GM19023 (cell line): ENCODE results near the gene ANXA7.

ENCODE experiments used
- ATAC-seq: cut with Tn5 transposase; IDR thresholded peaks from one replicate; pipeline ENCODE4 v1.9.1; 2021; ENCODE audit warnings: mild to moderate bottlenecking, moderate library complexity; ENCODE audit not compliant: unreplicated experiment

The ANXA7 gene

DNA sequence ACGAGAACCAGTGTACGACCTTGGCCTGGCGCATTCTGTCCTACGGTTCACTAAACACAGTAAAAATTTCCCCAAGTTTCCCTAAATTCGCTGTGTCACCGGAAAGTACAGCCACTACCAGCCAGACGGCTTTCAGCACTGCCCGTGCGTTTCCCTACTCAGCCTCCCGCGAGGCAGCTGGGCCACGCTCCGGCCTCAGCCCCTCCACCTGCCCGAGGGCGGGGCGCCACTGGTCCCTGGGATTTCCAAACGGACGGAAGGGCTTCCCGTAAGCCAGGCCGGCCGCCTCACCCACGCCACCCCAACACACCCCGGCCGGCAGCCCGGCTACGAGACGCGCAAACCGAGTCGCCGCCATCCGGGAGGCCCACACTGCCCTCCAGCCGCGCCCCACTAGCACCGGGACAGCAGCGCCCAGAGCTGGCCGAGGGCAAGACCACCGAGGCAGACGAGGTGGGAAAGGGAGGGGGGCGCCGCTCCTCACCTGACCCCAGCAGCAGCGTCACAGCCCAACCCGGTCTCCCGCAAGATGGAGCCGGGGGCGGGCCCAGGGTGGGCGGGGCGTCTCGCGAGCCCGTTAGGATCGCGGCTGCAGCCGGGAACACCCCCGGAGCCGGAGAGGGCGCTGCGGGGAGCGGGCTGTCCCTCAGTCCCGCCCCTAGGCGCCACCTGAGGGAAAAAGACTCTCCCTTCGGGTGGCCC is at the start of gene ANXA7:
TSS of gene ANXA7 (minus strand) at position 531 of the 702 bp plus-strand sequence. CDS start 13,202 bp downstream, outside the sequence.
- peak; percentile 89 for ATAC-seq

DNA sequence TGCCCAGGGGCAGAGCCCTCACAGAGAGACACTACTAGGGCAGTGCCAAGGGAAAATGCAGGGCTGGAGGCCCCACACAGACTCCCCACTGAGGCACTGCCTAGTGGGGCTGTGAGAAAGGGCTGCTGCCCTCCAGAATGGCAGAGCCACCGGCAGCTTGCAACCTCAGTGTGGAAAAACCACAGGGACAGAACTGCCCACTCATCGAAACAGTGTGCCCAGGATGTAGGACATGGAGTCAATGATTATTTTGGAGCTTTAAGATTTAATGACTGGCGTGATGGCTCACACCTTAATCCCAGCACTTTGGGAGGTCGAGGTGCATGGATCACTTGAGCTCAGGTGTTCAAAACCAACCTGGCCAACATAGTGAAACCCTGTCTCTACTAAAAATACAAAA is 47.0 kb upstream of the ANXA7 start:
- ATAC-seq, result no peak

DNA sequence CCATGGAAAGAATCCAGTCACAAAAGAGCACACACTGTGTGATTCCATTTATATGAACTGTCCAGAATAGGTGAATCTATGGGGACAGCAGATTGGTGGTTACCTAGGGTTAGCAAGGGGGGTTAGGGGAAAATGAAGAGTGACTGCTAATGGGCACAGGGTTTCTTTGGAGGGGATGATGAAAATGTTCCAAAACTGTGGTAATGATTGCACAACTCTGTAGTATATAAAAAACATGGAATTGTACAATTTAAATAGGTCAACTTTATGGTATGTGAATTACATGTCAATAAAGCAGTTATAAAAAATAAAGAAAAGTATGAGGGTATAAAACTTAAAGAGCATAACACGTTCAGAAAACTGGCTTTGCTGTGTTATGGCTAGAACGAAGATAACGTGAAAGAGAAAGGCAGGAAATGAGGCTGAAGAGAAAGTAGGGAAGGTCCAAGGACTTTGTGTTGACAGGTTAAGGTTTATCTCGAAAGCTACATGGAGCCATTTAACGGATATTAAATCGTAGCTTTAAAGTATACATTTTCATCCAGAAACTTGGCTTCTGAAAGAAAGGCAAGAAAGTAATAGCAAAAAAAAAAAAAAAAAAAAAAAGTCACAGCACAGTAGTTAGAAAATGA is 45.9 kb upstream of the ANXA7 start:
- ATAC-seq, result no peak

DNA sequence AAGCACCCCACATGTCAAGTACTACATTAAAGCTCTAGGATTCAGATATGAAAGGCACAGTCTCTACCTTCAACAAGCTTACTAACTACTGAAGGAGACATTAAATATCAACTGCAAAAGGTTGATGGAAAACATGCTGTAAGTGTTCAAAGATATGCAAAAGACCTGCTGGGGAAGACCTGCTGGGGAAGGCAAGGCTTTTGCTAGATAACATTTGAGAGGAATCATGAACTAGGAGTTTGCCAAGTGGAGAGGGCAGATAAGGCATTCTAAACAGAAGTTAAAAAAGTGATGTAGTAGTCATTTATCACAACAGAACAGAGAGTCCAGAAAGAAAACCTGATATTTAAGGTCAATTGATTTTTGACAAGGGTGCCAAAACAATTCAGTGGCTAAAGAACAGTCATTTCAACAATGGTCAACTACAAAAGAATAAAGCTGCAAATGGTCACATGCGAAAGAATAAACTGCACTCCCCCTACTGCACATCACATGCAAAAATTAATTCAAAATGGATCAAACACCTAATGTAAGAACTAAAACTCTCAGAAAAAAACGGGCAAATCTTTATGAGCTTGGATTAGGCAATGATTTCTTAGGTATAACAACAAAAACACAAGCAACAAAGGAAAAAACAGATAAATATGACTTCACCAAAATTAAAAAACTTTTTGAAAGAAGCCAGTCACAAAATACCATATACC is 42.5 kb upstream of the ANXA7 start:
- ATAC-seq, result no peak

DNA sequence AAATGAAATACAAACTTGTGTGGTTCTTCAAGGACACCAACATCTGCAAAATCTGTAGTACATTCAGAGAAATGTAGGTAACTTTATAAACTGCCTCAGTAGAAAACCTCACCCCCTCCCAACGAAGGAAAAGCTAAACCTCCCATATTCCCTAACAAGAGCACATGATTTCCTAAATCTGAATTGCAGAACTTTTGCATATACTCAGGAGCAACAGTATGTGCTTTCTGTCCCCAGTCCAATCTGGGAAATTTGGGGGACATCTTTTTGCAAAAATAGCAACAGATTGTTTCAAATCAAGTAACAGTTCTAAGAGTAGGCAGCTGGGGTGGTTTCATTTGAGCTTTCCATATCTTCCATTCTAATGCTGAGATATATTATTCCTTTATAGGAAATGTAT is 35.3 kb upstream of the ANXA7 start:
- ATAC-seq, result no peak

DNA sequence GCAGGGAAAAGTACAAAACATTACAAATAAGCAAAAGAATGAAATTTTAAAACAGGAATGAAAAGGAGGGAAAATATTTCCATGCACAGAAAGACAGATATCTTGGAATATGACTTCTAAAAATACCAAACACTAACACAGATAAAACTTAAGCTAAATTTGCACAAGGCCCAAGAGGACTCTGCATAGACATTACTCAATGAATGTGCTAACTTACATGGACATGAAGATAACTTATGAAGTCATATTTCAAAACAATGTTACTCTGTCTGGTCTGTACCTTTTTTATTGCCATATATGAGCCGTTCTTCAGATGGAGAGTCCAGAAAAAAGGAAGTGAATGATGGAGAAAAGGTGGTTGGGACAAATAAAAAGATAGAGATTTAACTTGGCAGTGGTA is 34.5 kb upstream of the ANXA7 start:
- no peak for ATAC-seq

DNA sequence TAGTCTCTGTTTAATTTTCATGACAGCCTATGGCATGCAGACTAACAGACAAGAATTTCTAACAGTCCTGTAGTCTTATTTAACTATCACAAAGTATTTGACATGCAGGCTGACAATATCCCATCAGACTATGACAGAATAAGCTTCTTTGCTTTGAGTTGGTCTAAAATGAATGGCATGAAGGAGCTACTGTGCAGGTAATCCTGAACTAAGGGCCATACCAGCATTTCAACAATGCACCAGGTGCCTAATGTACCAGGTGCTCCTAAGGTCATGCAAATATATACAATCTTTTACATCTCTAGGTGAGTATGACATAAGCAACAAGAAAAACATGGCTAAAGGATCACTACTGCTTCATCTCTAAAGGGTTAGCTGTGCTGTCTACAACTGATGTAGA is 33.1 kb upstream of the ANXA7 start:
- no peak for ATAC-seq

DNA sequence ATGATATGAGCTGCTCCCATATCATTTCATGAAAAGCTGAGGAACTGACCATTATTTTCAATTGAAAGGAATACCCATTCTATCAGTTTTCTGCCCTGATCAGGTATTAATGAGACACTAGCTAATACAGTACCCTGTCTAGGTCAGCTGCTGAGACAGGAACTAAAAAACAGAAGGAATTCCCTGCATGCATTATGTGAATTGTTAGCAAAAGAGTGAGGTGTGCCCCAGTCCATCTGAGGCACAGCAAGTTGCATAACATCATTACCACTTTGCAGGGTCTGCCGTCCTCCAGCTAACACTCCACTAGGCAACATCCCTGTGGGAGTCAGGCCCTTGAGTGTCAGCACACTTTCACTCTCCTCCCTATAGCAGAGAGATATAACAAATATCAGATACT is 30.6 kb upstream of the ANXA7 start:
- no peak for ATAC-seq

DNA sequence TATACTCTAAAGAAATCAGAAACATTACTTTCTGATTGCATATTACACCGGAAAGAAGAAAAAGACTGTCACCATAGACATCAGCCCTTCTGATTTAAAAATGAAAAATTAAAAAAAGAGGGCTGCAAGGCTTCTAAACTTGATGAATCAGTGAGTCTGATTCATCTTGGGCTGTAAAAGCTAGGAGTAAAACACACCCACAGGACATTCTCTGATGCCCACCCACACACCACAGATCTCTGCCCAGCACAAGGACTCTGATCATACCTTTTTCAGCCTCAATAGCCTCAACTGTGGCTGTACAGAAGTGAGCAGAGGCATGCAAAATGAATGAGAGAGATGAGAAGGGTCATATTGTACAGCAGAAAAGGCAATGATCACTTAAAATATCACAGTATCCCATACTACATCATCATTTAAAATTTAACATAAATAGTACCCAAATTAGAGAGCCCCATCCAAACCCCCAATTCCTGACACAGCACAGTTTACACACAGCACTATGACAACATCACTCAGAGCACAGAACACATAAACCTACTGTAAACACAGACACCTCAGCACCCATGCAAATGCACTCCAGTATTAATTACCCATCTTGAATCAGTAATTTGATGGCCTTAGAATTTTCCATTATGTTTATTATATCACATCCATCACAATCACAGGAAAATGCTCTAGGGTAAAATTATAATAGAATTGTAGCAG is 25.9 kb upstream of the ANXA7 start:
- no peak for ATAC-seq

DNA sequence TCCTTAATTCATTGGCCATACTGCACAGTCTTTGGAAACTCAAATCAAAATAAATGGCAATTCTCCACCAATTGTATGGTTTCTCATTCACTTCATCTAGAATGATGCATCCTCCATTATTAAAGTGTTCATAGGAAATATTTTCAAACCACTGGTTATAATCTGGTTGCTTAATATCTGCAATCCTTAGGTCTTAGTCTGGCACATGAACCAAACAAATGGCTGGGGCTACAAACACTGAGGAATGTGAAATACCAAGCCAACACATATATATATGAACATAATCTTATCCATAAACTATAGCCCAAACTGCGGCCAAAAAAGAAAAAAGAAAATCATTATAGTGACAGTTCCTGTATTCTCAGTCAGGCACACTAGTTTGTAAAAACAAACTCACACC is 25.2 kb upstream of the ANXA7 start:
- no peak for ATAC-seq

DNA sequence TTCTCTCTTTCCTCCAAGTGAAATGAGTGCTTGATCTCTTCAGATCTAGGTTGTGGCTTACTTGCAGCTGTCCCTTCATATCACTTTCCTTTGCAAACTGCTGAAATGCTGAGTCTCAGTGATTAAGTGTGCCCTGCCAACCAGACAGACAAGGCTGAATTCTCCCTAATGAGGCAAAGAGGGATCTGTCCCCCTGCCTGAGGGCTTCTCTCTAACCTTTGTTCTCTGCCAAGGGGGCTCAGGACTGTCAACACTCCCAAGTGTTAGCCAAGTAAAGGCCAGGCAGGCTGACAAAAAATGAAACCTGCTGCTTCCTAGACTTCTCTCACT is 19.6 kb upstream of the ANXA7 start, which contains the start of gene MSS51:
TSS of gene MSS51 (minus strand) at position 24 of the 330 bp plus-strand sequence. CDS start 5,277 bp downstream, outside the sequence.
- ATAC-seq, result no peak

DNA sequence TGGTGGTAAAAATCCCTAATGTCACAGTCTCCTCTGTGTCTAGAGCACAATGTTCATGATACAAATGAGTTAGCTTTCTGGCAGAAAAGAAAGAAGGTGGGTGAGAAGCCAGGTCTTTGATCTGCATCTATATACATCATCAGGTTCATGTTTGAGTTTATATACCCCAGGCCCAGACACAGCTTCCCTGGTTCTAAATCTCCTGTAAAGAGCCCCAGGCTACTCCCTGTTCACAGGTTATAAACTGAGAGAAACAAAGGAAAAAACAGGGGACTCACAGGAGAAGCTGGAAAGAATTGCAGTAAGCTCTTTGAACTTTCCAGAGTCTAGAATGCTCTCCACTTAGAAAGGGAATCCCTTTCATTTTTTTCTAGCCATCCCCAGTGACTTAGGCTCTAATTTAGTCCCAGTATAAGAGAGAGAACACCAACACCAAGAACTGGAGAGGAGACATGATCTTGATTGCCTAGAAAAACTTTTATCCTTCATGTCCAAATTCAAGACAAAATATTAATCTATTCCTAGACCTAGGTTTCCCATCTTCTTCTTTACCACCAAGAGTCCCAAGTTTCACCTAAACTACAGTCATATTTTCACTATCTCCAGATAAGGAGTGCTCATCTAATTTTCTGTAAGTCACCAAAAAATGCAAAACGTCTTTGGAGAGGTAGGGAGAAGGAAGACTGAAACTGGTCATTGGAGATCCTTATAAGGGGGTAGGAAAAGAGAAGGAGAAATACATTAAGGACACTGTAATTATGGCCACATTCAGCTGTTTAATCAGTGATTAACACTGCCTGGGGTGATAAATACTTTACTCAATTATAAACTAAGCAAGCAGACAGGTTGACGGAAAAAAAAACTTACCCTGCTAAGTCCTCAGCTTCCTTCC is 19.0 kb upstream of the ANXA7 start:
- no peak for ATAC-seq

DNA sequence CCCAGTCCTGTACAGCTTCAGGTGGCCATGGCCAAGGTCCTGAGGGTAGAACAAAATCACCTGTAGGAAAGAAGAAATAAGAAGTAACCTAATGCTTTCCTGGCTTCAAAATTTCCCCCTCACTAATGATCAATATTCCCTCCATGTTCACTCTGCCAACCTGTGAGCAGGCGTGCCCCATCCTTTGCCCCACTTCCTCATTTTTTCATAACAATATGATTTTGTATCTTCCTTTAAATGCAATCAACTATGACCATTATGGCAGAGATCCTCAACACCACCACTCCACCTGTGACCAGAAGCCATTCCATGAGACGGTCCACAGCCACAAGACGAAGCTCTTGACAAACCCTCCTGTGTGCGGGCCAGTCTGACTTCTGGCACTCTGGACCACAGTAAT is 12.5 kb upstream of the ANXA7 start:
- no peak for ATAC-seq

DNA sequence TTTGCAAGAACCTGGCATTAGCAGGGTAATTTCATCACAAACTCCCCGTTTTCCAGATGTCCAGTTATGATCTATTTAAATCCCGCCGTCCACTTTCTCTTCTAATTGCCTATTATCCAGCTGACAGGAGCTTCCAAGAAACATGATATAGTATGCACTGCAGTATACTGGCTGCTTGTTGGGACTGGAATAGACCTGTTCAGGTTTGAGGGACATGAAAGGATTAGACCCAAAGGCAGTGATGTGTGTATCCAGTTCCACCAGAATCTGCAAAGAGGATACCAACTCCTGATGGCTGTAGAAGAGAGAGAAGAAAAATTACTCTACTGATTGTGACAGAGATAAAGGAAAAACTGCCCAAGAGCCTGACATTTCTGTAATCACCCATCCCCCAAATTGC is 10.6 kb upstream of the ANXA7 start:
- ATAC-seq, result no peak

DNA sequence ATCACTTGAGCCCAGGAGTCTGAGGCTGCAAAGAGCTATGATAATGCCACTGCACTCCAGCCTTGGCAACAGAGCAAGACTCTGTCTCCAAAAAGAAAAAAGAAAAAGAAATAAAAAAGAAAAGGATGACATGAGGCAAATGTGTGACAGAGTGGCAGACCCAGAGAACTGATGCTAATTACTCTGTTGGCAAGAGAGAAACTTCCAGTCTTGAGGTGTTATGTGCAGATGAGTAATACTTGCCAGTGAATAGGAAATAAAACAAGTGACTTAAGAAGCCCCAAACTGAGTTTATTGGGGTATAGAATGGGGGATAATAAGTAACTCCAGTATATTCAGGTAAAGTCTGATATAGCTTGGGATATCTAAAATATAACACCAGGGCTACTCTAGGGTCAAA is 9.5 kb upstream of the ANXA7 start:
- no peak for ATAC-seq

DNA sequence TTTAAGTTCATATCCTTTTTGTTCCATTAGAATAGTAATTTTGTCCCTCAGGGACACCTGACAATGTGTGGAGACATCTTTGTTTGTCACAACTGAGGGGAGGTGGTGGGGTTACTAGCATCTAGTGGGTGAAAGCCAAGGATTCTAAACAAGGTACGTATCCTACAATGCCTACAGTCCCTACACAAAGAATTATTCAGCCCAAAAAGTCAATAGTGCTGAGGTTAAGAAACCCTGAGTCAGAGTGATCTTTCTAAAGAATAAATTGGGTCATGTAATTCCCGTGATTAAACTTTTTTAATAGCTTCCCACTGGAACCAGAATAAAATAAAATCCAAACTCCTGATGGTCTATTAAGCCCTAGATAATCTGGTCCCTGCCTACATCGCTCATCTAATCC is 2.7 kb upstream of the ANXA7 start:
- ATAC-seq, result no peak

DNA sequence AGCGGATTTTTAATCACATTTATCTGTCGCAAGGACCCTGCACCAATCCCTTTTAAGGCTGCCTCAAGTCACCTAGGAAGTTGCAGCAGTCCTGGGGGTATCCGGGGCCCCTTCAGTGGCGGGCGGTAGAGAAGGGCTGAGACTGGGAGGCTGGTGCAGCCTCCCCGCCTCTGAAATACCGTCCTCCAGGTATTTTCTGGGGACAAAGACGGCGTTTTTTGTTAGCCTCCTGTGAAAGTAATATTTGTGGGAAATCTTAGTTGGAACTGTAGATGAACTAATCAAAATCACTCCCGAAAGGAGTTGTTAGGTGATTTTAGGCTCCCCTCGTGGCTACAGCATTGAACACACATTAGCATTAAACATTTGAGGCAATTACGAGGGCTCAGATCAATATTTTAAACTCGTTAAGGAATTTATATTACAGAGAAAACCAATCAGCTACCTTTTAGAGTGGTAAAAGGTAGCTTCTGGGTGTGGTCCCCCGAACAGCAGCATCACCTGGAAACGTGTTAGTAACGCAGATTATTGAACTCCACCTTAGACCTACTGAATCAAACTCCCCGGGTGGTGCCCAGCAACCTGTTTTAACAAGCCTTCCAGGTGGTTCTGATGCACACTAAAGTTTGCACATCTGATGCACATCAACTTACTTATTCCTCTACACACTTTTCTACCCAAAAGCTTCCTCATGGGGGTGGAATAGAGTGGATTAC is 530 bp upstream of the ANXA7 start:
- ATAC-seq, result peak; percentile 36

DNA sequence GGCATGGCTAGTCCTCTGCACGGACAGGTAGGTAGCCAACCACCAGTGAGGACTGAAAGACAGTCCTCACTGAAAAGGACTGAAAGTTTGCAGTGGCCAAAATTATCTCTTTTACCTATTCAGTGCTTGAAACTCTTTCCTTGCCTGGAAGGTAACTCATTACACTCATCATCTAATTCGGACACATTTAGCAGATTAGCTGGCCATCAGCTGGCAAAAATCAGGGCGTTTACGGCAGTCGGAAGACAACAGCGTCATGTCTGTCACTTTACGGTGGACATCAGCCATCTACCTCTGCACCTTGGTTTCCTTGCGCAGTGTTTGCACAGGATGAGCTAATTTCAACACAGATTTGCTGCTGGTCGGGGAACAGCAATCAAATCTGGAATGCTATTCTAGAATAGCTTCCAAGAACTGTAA is 740 bp downstream of the ANXA7 start:
- ATAC-seq, result peak; percentile 18

DNA sequence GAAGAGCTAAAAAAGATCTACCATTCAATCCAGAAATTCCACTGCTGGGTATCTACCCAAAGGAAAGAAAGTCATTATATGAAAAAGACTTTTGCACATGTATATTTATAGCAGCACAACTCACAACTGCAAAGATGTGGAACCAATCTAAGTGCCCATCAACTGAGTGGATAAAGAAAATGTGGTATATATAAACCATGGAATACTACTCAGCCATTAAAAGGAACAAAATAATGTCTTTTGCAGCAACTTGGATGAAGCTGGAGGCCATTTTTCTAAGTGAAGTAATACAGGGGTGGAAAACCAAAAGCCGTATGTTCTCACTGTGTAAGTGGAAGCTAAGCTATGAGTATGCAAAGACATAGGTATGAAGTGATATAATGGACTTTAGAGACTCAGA is 3.0 kb downstream of the ANXA7 start:
- no peak for ATAC-seq

DNA sequence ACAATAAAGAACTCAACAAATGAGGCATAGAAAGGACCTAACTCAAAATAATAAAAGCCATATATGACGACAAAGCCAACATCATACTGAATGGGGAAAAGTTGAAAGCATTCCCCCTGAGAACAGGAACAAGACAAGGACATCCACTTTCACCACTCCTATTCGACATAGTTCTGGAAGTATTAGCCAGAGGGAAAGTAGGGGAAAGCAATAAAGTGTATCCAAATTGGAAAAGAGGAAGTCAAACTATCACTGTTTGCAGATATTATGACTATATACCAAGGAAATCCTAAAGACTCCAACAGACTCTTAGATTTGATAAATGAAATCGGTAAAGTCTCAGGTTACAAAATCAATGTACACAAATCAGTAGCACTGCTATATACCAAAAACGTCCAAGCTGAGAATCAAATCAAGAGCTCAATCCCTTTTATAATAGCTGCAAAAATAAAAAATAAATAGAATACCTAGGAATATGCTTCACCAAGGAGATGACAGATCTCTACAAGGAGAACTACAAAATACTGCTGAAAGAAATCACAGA is 4.8 kb downstream of the ANXA7 start:
- ATAC-seq, result no peak
